H1 (cell line): ENCODE measurements around the gene ERFE. TPM values are rescaled to one million over a fixed set of nuclear protein-coding genes. Genes with fewer than 3 reads are reported as not detected.

Source experiments
- CTCF ChIA-PET: fragments of 300-600 bp; sonication (Branson Sonifier 250); formaldehyde crosslinking; loops from one replicate; lab custom pipeline; 2021; ENCODE audit not compliant: partially characterized antibody; lab: Charles Lee
- POLR2A ChIA-PET: fragments of 300-600 bp; sonication (Branson Sonifier 250); formaldehyde crosslinking; loops from one replicate; lab custom pipeline; 2021; ENCODE audit warnings: inconsistent platforms; ENCODE audit not compliant: partially characterized antibody; lab: Charles Lee
- DNase-seq, 2 experiments: peaks; one replicate each; pipeline versions ENCODE4 v3.0.0 to v3.0.0-alpha.2; 2010 to 2022; ENCODE audit warnings: low spot score in 2 of 2, low read depth in 1 of 2, mixed read lengths in 1 of 2
- FAIRE-seq: peaks from 2 replicates; lab custom pipeline; 2011; peaks lifted over from hg19 to GRCh38; lab: Jason Lieb, UNC
- H2AFZ ChIP-seq: 2 replicates; pipeline ENCODE4 v1.8.1; 2012; ENCODE audit warnings: low read length, inconsistent platforms
- H2AK5ac ChIP-seq: 2 replicates; pipeline ENCODE4 v1.6.1; 2013; ENCODE audit warnings: low read depth, low read length
- H2BK120ac ChIP-seq: replicated peaks from 2 replicates; pipeline ENCODE3; 2013; ENCODE audit warnings: low read depth, low read length, inconsistent platforms
- H2BK12ac ChIP-seq: 2 replicates; pipeline ENCODE4 v1.6.1; 2013; ENCODE audit warnings: low read depth, low read length
- H2BK15ac ChIP-seq: 2 replicates; pipeline ENCODE4 v1.6.1; 2013; ENCODE audit warnings: low read length
- H2BK20ac ChIP-seq: 2 replicates; pipeline ENCODE4 v1.6.1; 2013; ENCODE audit warnings: low read length
- H2BK5ac ChIP-seq: 2 replicates; pipeline ENCODE4 v1.6.1; 2013; ENCODE audit warnings: low read depth, low read length
- H3K14ac ChIP-seq: 2 replicates; pipeline ENCODE4 v1.6.1; 2013; ENCODE audit warnings: inconsistent platforms; ENCODE audit not compliant: insufficient read length
- H3K18ac ChIP-seq: 2 replicates; pipeline ENCODE4 v1.6.1; 2013; ENCODE audit warnings: low read length; ENCODE audit errors: extremely low read depth
- H3K23ac ChIP-seq: 2 replicates; pipeline ENCODE4 v1.6.1; 2013; ENCODE audit warnings: inconsistent platforms; ENCODE audit not compliant: insufficient read length
- H3K23me2 ChIP-seq: 2 replicates; pipeline ENCODE4 v1.6.1; 2013; ENCODE audit warnings: low read depth, low read length
- H3K27ac ChIP-seq: 2 replicates; pipeline ENCODE4 v1.6.1; 2011; ENCODE audit warnings: low read depth, low read length, inconsistent platforms
- H3K27me3 ChIP-seq, 4 experiments: replicated peaks in 1 of 4; 1 replicate in 1 of 4; 2 replicates in 3 of 4; pipeline versions ENCODE4 v1.6.1 to v1.8.1; 2011 to 2013; ENCODE audit warnings: low read length in 3 of 4, mild to moderate bottlenecking in 3 of 4, inconsistent platforms in 2 of 4, mixed read lengths in 2 of 4, moderate library complexity in 1 of 4; ENCODE audit not compliant: control insufficient read depth in 3 of 4, insufficient read depth in 3 of 4; ENCODE audit errors: extremely low read depth in 1 of 4
- H3K36me3 ChIP-seq, 4 experiments: 2 replicates each; pipeline versions ENCODE4 v1.6.1 to v1.8.1; 2011 to 2013; ENCODE audit warnings: mild to moderate bottlenecking in 4 of 4, low read length in 3 of 4, moderate library complexity in 2 of 4, control low read depth in 1 of 4, inconsistent platforms in 1 of 4; ENCODE audit not compliant: insufficient read depth in 4 of 4, control insufficient read depth in 2 of 4
- H3K4ac ChIP-seq: replicated peaks from 2 replicates; pipeline ENCODE3; 2013; ENCODE audit warnings: low read length, low read depth, mixed read lengths, inconsistent platforms; ENCODE audit not compliant: insufficient read length
- H3K4me1 ChIP-seq, 4 experiments: replicated peaks in 1 of 4; 1 replicate in 1 of 4; 2 replicates in 3 of 4; pipeline versions ENCODE4 v1.6.1 to v1.8.1; 2011 to 2013; ENCODE audit warnings: low read length in 3 of 4, inconsistent platforms in 2 of 4, mixed read lengths in 1 of 4; ENCODE audit not compliant: insufficient read depth in 4 of 4, control insufficient read depth in 3 of 4
- H3K4me2 ChIP-seq, 2 experiments: 2 replicates each; pipeline versions ENCODE4 v1.6.1 to v1.8.1; 2011 to 2013; ENCODE audit warnings: low read depth in 2 of 2, low read length in 2 of 2, control low read depth in 1 of 2, inconsistent platforms in 1 of 2, mild to moderate bottlenecking in 1 of 2; ENCODE audit not compliant: insufficient read depth in 1 of 2
- H3K4me3 ChIP-seq, 4 experiments: fragments of 200-600, 300-600 bp in 1 of 4; sonication (generic), shearing (Covaris generic), sonication (Bioruptor Twin) in 1 of 4; 2 replicates each; pipeline versions ENCODE4 v1.5.1 to v1.8.1; 2011 to 2016; ENCODE audit warnings: low read length in 4 of 4, low read depth in 3 of 4, control low read depth in 2 of 4, inconsistent platforms in 2 of 4, mild to moderate bottlenecking in 2 of 4, mixed read lengths in 1 of 4, moderate library complexity in 1 of 4; ENCODE audit not compliant: insufficient read depth in 2 of 4; ENCODE audit errors: extremely low read depth in 1 of 4
- H3K56ac ChIP-seq: replicated peaks from 2 replicates; pipeline ENCODE3; 2013; ENCODE audit warnings: low read depth, mild to moderate bottlenecking, mixed read lengths, low read length, inconsistent platforms; ENCODE audit not compliant: insufficient read length
- H3K79me1 ChIP-seq: 2 replicates; pipeline ENCODE4 v1.6.1; 2013; ENCODE audit warnings: low read depth, low read length, control low read depth
- H3K79me2 ChIP-seq, 2 experiments: 2 replicates each; pipeline versions ENCODE4 v1.6.1 to v1.8.1; 2012 to 2013; ENCODE audit warnings: low read length in 2 of 2, mild to moderate bottlenecking in 2 of 2, inconsistent platforms in 1 of 2; ENCODE audit not compliant: insufficient read depth in 2 of 2, control insufficient read depth in 1 of 2
- H3K9ac ChIP-seq, 4 experiments: replicated peaks in 1 of 4; 1 replicate in 1 of 4; 2 replicates in 3 of 4; pipeline versions ENCODE4 v1.6.1 to v1.8.1; 2011 to 2013; ENCODE audit warnings: low read depth in 3 of 4, low read length in 3 of 4, control low read depth in 2 of 4, mild to moderate bottlenecking in 2 of 4, moderate library complexity in 2 of 4, inconsistent platforms in 1 of 4; ENCODE audit errors: extremely low read depth in 1 of 4
- H3K9me3 ChIP-seq, 2 experiments: 2 replicates each; pipeline versions ENCODE4 v1.6.1 to v1.8.1; 2012 to 2013; ENCODE audit warnings: mild to moderate bottlenecking in 2 of 2, moderate library complexity in 2 of 2, control low read depth in 1 of 2, inconsistent platforms in 1 of 2, low read depth in 1 of 2, low read length in 1 of 2, mixed read lengths in 1 of 2; ENCODE audit not compliant: insufficient read depth in 2 of 2
- H4K20me1 ChIP-seq, 2 experiments: replicated peaks in 1 of 2; 2 replicates each; pipeline versions ENCODE3 to v1.8.1; 2011 to 2013; ENCODE audit warnings: inconsistent platforms in 2 of 2, low read length in 2 of 2, mild to moderate bottlenecking in 1 of 2; ENCODE audit not compliant: insufficient read depth in 2 of 2, control insufficient read depth in 1 of 2
- H4K5ac ChIP-seq: 2 replicates; pipeline ENCODE4 v1.6.1; 2013; ENCODE audit warnings: low read length, low read depth, mixed read lengths, inconsistent platforms; ENCODE audit not compliant: insufficient read length
- H4K8ac ChIP-seq: 2 replicates; pipeline ENCODE4 v1.8.0; 2013; ENCODE audit warnings: mild to moderate bottlenecking, moderate library complexity, low read length, inconsistent platforms; ENCODE audit not compliant: insufficient read depth; ENCODE audit errors: extremely low read depth
- H4K91ac ChIP-seq: replicated peaks from 2 replicates; pipeline ENCODE3; 2013; ENCODE audit warnings: low read length, mixed read lengths, inconsistent platforms; ENCODE audit not compliant: insufficient read length
- HDAC6 ChIP-seq: IDR thresholded peaks from one replicate; pipeline ENCODE4 v1.7.1; 2012; ENCODE audit warnings: low read depth, mild to moderate bottlenecking, inconsistent platforms, low read length, moderate library complexity
- NRF1 ChIP-seq: IDR thresholded peaks from 2 replicates; pipeline ENCODE4 v1.6.1; 2011; ENCODE audit warnings: mild to moderate bottlenecking, low read depth, low read length, improper control_type of control experiment
- SP4 ChIP-seq: IDR thresholded peaks from 2 replicates; pipeline ENCODE4 v1.6.1; 2012; ENCODE audit warnings: low read length, inconsistent platforms
- WGBS, 2 experiments: shearing (Covaris generic) in 1 of 2; methylation state at CpG; one replicate each; pipeline versions ENCODE4 v1.1.6 to v1.1.7; 2013 to 2015; ENCODE audit warnings: low lambda C conversion rate in 2 of 2, mixed read lengths in 2 of 2, inconsistent platforms in 1 of 2, low coverage in 1 of 2, missing lambda C conversion rate in 1 of 2; ENCODE audit not compliant: insufficient replicate concordance in 2 of 2, insufficient coverage in 1 of 2, insufficient read length in 1 of 2; ENCODE audit errors: extremely low coverage in 1 of 2, missing lambda C conversion rate in 1 of 2; 5-methylcytosine and 5-hydroxymethylcytosine counted together
- polyA plus RNA-seq, 7 experiments: library from polyadenylated mRNA; depleted of rRNA in 3 of 7; stranded (reverse) in 5 of 7; unstranded in 2 of 7; fragments of >200 nt in 5 of 7; fragments of 200-250 nt in 2 of 7; gene quantifications; 1 replicate in 5 of 7; 2 replicates in 1 of 7; 4 replicates in 1 of 7; pipeline versions ENCODE4 v1.2.1 to v1.2.3, GENCODE V29; 2011 to 2013; ENCODE audit warnings: missing spikeins in 2 of 7, mixed read lengths in 2 of 7
- total RNA-seq: library from RNA; stranded (reverse); fragmentation: NEBNext Ultra II Directional; extraction: Animal tissue kit (Norgen Biotek cat#: 25700); gene quantifications from 2 replicates; pipeline ENCODE4 v1.2.1, GENCODE V29; 2021

Gene ERFE
- total and polyA plus RNA-seq, 2 of the 8 experiments (the other 6 are each of a cell fraction or from before 2014, with no cell fraction given): 2.5 to 3.6 TPM

- Histone ChIP-seq H3K56ac (no peak overlapping the region), H3K79me1 (no peaks in the 10 kb centered on the region), H3K18ac (no peak overlapping the region), H3K23me2 (no peaks in the 10 kb centered on the region), H3K9me3 (no peaks in the 10 kb centered on the region), H3K79me2 (no peaks in the 10 kb centered on the region), H3K23ac (no peak overlapping the region), H2BK120ac (no peak overlapping the region), H4K20me1 (no peaks in the 10 kb centered on the region), H3K27me3 (no peaks in the 10 kb centered on the region), H3K14ac (no peak overlapping the region), H3K4me3 (no peak overlapping the region), H3K27ac (no peak overlapping the region), H3K4me2 (no peak overlapping the region), H4K8ac (peak overlapping the region; percentile 11; the same call in 1 of the 2 replicates), H3K9ac (no peak overlapping the region), H3K4me1 (peaks cover 0 to 9% (median 5%) of the 10 kb centered on the region in 4 experiments; a peak in 6 of 7 replicates), H4K5ac (no peak overlapping the region), H2AFZ (no peak overlapping the region), H3K4ac (no peak overlapping the region), H2BK12ac (0 out of 2 replicates have a peak overlapping the region, but pooled peaks have one; percentile 50), H2BK20ac (no peak overlapping the region), H2BK15ac (no peak overlapping the region), H2BK5ac (no peak overlapping the region), H4K91ac (no peak overlapping the region), H3K36me3 (no peaks in the 10 kb centered on the region; a peak in 1 of 8 replicates), H2AK5ac (no peak overlapping the region)
- DNase-seq (no peak), FAIRE-seq (no peak)
- 82% methylated on average over 9 of the region's 15 CpGs; no CpG with 5 or more reads in 1 of the 2 experiments for whole genome bisulfite sequencing, 2 experiments
- TF ChIP-seq SP4 (no peak), NRF1 (no peak), HDAC6 (no peak)
- CTCF ChIA-PET: interaction anchor here (0.6 to 2.8 kb wide), 5 partner anchors 9 to 51 kb away, joined by 3 to 19 read pairs (median 4); partner anchors contain the start of genes ERFE and KLHL30
- POLR2A ChIA-PET: no interaction called here
These were observed 9.8 kb upstream of the ERFE start for GRCh38 chr2:238148981-238149380.
